Right lobe of liver (tissue), 4 donors: ENCODE measurements around the gene LILRB5.
"Not testable (repeated sequence)": the region's sequence is repeated elsewhere in the genome, so short reads cannot be mapped to it uniquely, and the experiment has no call there.

Experiments used
- POLR2A ChIP-seq: fragments of 450-650 bp; IDR thresholded peaks from one replicate; pipeline ENCODE4 v1.6.1; 2017; ENCODE audit warnings: antibody characterized with exemption, mild to moderate bottlenecking
- TF ChIP-seq, protein P1 (sequence below), 4 donors: fragments of 200-600 bp in 3 of 4; fragments of 450-650 bp in 1 of 4; IDR thresholded peaks; one replicate each; pipeline versions ENCODE4 v1.5.1 to v1.8.0; 2016 to 2022; ENCODE audit warnings: antibody characterized with exemption in 4 of 4, mild to moderate bottlenecking in 2 of 4
- donor health status: DM: no; HTN: no; CAD: no.
- donor health status: DM: no; HTN: no; CAD: no.
- donor health status: DM: no; HTN: yes; CAD: no.

DNA sequence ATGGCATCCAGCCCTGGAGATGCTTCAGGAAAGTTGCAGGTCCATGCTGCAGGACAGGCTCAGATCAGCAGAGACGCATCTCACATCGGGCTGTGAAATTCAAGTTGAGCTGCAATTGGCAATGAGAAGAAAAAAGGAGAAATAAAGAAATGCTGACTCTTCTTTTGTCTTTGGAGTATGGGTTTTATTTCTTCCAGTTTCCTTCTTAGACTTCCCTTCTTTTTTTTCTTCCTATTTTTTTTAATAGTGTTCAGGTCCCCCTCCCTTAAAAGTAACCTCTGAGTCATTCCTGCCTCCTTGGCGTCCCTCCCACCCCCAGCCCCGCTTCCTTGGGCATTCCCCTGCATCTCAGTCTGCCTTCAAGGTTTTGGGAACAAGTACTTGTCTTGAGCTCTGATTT is 14.5 kb upstream of the LILRB5 start:
- not testable (repeated sequence) for TF ChIP-seq POLR2A
- TF ChIP-seq, protein P1, sequence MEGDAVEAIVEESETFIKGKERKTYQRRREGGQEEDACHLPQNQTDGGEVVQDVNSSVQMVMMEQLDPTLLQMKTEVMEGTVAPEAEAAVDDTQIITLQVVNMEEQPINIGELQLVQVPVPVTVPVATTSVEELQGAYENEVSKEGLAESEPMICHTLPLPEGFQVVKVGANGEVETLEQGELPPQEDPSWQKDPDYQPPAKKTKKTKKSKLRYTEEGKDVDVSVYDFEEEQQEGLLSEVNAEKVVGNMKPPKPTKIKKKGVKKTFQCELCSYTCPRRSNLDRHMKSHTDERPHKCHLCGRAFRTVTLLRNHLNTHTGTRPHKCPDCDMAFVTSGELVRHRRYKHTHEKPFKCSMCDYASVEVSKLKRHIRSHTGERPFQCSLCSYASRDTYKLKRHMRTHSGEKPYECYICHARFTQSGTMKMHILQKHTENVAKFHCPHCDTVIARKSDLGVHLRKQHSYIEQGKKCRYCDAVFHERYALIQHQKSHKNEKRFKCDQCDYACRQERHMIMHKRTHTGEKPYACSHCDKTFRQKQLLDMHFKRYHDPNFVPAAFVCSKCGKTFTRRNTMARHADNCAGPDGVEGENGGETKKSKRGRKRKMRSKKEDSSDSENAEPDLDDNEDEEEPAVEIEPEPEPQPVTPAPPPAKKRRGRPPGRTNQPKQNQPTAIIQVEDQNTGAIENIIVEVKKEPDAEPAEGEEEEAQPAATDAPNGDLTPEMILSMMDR (IDR thresholded peaks at IDR 0.05): not testable (repeated sequence)
